Stimulated activated CD4-positive, alpha-beta T cell treated with anti-CD3 and anti-CD28 coated beads, TNF-alpha, amount 100 ng/mL, for 4 hours (primary cell): ENCODE results near the gene MAGED2.
A peak's percentile ranks its signal among the peaks of the same experiment; 100 is the strongest.
"Not testable (repeated sequence)": the region's sequence is repeated elsewhere in the genome, so short reads cannot be mapped to it uniquely, and the experiment has no call there.

Experiments used
- DNase-seq, 3 experiments: peaks; one replicate each; pipeline ENCODE4 v3.0.0-alpha.2; 2020; ENCODE audit warnings: low read depth in 3 of 3

The MAGED2 gene

GRCh38 chrX:54818221-54818620 lies 10.7 kb downstream of the MAGED2 start:
- no peak for DNase-seq

DNA sequence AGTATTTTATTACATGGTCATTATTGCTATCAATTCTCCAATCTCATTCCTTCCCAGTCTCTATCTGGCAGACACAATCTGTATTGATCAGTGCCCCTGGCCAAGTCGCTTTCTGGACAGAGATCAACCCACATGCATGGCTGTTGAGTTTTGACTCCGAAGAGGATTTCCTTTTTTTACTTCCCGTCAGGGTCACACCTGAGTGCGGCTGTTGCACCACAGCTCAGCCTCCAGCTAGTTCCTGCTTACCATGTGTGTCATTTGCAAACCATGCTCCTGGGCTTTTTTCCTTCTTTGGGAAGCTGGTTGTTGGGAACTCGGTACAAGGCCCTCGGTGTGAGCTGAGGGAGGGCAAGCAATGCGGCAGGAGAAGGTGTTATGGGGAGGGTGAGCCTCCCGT lies 11.7 kb downstream of the MAGED2 start:
- no peak for DNase-seq

DNA sequence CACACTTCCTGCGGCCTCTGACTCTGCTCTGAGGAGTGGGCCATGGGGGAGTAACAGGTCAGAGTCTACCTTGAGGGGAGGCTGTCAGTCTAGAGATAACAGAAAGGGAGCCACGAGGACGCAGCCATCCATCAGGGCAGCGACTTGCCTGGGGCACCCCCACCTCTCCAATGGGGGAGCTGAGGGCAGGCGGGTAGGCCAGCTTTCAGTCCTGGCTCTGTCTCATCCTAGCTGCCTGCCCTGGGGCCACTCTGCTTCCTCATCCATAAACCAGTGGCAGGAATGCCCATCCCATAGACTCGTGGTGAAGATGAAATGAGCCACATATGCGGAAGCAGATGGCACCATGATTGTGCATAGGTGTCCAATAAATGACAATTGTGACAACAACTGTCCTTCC lies 13.2 kb downstream of the MAGED2 start:
- no peak for DNase-seq

DNA sequence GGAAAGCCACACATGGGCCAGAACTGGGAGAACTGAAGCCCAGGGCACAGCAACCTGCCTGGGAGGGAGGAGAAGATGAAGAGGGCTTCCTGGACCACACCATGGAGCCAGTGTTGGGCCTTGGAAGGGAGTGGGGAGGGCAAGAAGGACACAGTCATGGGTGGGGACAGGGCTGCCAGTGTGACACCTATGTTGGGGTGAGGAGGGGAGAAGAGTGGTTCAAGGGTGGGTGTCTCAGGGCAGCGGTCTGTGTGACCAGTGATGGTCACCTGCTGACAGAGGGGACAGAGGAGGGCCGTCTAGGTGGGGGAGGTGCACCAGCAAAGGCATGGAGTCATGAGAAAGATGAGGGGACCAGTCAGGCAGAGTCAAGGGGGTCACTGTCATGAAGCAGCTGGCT lies 13.8 kb downstream of the MAGED2 start:
- DNase-seq: no peak

DNA sequence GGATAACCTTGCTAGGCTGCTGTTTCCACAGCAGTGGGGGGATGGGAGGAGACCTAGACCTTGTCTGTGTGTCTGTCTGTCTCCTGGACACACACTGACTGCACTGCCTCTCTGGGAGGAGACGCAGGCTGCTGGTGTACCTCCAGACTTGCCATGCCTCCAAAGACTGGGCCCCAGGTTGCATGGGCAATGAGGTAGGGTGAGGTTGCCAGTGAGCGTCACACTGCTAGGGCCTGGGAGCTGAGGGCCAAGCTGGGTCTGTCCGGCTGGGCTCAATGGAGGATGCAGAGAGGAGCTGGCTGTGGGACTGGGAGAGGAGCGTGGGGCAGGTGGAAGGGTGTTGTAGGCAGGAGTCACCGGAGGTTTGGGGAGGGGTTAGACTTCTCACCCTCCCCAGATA lies 16.6 kb downstream of the MAGED2 start:
- no peak for DNase-seq

DNA sequence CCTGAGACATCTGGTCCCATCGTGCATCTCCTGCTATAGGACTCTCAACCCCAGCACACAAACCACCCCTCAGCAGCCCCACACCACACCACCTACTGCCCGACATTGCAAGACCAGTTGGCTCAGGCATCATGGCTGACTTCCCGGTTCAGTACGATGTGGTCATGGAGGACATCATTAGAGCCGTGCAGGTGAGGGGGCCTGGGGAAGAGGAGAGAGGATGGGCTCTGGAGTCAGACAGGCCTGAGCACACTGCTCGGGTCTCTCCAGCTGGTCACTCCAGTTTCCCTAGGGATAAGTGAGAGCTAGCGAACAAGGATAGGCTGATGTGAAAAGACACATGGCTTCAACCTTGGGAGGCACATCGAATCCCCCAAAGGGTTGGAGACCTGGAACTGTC lies 17.2 kb downstream of the MAGED2 start:
- no peak for DNase-seq

DNA sequence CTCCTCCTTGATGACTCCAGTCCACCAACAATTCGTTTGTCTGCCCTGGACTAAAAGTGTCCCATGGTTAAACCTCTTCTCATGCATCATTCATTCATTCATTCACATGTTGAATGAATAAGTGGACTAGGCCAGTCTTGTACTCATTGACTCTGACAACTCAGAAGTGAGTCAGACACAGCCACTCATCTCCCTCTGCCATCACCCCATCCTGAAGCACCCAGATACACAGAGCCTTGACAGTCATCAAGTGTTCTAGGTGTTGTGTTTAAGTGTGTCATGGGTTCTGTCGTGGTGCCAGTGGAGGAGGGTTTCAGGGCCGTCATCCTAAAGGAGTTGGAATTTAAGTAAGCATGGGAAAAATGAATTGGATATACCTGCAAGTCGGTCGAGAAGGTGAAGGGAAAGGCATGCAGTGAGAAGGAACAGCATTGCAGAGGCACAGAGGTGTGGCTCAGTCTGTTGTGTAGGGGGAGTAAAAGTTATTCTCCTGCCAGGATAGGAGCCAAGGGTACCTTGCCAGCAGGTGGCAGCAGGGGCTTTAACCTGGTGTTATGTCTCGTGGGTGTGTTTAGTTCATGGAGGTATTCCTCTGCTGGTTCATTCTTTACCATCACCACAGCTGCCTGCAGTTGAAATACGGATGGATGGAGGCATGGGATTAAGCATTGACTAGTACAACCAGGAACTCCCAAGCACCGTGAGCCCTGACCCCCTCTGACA lies 18.3 kb downstream of the MAGED2 start:
- DNase-seq: peak in 1 of 3 experiments; percentile 9

- no peak for DNase-seq
Measured at GRCh38 chrX:54826598-54826997, 19.1 kb downstream of the MAGED2 start.

DNA sequence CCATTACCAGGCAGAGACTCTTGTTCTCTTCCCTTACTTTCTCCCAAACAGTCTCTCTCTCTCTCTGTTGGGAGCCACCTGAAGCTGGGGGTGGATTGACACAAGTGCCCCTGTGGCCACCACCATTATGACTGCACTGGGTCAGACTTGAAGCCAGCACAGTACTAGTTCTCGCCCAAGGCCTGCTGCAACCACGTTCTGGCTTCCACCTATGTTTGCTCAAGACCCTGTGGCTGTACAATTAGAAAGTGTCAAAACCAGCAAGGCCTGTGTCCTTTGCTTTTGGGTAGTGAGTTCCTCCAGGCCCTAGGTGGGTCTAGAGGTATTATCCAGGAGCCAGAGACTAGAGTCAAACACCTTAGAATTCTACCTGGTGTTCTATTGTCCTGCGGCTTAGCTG lies 31.0 kb downstream of the MAGED2 start:
- no peak for DNase-seq

- DNase-seq: not testable (repeated sequence)
Measured at GRCh38 chrX:54841184-54841874, 33.8 kb downstream of the MAGED2 start.

- no peak for DNase-seq
Measured at GRCh38 chrX:54842607-54843006, 35.1 kb downstream of the MAGED2 start.

DNA sequence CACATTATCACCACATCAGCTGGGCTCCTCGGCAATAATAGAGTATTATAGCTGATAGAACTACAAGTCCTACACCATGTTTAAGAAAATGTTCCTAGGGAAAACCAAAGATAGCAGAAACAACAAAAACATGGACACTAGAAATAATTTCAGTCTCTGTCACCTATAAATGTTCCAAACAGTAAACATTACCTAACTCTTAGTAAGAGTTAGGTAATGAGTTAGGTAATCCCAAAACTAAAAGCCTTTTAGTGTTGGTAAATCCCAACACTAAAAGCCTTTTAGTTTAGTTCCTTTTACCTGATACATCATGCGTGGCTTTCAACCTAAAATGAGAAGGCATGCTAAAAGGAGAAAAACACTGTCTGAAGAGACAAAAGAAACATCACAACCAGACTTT lies 35.5 kb downstream of the MAGED2 start:
- DNase-seq: no peak

DNA sequence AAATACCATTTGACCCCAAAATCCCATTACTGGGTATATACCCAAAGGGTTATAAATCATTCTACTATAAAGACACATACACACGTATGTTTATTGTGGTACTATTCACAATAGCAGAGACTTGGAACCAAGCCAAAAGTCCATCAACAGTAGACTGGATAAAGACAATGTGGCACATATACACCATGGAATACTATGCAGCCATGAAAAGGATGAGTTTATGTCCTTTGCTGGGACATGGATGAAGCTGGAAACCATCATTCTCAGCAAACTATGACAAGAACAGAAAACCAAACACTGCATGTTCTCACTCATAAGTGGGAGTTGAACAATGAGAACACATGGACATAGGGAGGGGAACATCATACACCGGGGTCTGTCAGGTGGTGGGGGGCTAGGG lies 40.2 kb downstream of the MAGED2 start:
- not testable (repeated sequence) for DNase-seq

DNA sequence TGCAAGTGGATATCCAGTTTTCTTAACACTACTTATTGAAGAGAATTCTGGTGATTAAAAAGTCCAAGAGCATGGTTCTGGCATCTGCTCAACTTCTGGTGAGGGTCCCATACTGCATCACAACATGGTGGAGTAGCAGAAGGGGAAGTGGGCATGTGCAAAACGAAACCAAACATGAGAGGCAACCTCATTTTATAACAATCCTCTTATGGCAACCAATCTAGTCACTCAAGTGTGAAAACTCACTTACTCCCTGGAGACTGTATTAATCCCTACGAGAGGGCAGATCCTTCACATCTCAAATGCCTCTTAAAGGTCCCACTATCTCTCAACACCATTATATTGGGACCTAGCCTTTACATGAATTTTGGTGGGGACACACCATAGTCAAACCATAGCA lies 57.7 kb downstream of the MAGED2 start:
- DNase-seq: no peak
